CD14-positive monocyte (primary cell): ENCODE measurements around the gene EEF1AKMT1. TPM values are rescaled to one million over a fixed set of nuclear protein-coding genes. Genes with fewer than 3 reads are reported as not detected.
"Not testable (repeated sequence)": the region's sequence is repeated elsewhere in the genome, so short reads cannot be mapped to it uniquely, and the experiment has no call there.

Experiments used
- DNase-seq, 3 donors: peaks; one replicate each; pipeline ENCODE4 v3.0.0-alpha.2; 2011 to 2022
- H2AFZ ChIP-seq: 2 replicates; pipeline ENCODE4 v1.6.0; 2012; ENCODE audit warnings: mild to moderate bottlenecking, low read depth, low read length, inconsistent platforms; ENCODE audit not compliant: insufficient read depth, poor library complexity, severe bottlenecking
- H3K27ac ChIP-seq, 2 donors: 1 replicate in 1 of 2; 2 replicates in 1 of 2; pipeline ENCODE4 v1.5.1; 2012 to 2013; ENCODE audit warnings: low read length in 2 of 2, control low read depth in 1 of 2, inconsistent platforms in 1 of 2, low read depth in 1 of 2, mild to moderate bottlenecking in 1 of 2
- H3K27me3 ChIP-seq, 2 donors: one replicate each; pipeline versions ENCODE4 v1.6.0 to v1.6.1; 2011 to 2013; ENCODE audit warnings: low read length in 2 of 2; ENCODE audit not compliant: control insufficient read depth in 2 of 2, insufficient read depth in 2 of 2
- H3K36me3 ChIP-seq, 2 donors: replicated peaks in 1 of 2; 1 replicate in 1 of 2; 2 replicates in 1 of 2; pipeline versions ENCODE4 v1.5.1 to v1.6.1; 2012 to 2013; ENCODE audit warnings: low read length in 2 of 2, control low read depth in 1 of 2, inconsistent platforms in 1 of 2, mild to moderate bottlenecking in 1 of 2; ENCODE audit not compliant: insufficient read depth in 2 of 2, control insufficient read depth in 1 of 2
- H3K4me1 ChIP-seq, 2 donors: 1 replicate in 1 of 2; 2 replicates in 1 of 2; pipeline versions ENCODE4 v1.5.1 to v1.6.1; 2012 to 2013; ENCODE audit warnings: low read length in 2 of 2, control low read depth in 1 of 2, inconsistent platforms in 1 of 2, mild to moderate bottlenecking in 1 of 2, moderate library complexity in 1 of 2; ENCODE audit not compliant: insufficient read depth in 2 of 2, control insufficient read depth in 1 of 2
- H3K4me2 ChIP-seq: replicated peaks from 2 replicates; pipeline ENCODE3; 2012; ENCODE audit warnings: low read length, moderate library complexity, mild to moderate bottlenecking; ENCODE audit not compliant: poor library complexity, severe bottlenecking; ENCODE audit errors: extremely low read depth
- H3K4me3 ChIP-seq, 3 experiments: fragments of 200-600 bp in 1 of 3; sonication (generic) in 1 of 3; replicated peaks in 1 of 3; 1 replicate in 2 of 3; 2 replicates in 1 of 3; pipeline ENCODE4 v1.5.1; 2011 to 2013; ENCODE audit warnings: low read length in 3 of 3, mild to moderate bottlenecking in 3 of 3, control low read depth in 2 of 3, low read depth in 2 of 3, inconsistent platforms in 1 of 3, moderate library complexity in 1 of 3
- H3K79me2 ChIP-seq: 2 replicates; pipeline ENCODE4 v1.6.0; 2012; ENCODE audit warnings: mild to moderate bottlenecking, control low read depth, inconsistent platforms, low read length, moderate library complexity; ENCODE audit not compliant: insufficient read depth
- H3K9ac ChIP-seq: 2 replicates; pipeline ENCODE4 v1.6.0; 2017; ENCODE audit warnings: low read length, mild to moderate bottlenecking; ENCODE audit not compliant: insufficient read depth, poor library complexity, severe bottlenecking
- H3K9me3 ChIP-seq, 2 donors: replicated peaks in 1 of 2; 1 replicate in 1 of 2; 2 replicates in 1 of 2; pipeline versions ENCODE4 v1.5.1 to v1.6.1; 2012 to 2013; ENCODE audit warnings: low read length in 2 of 2, control low read depth in 1 of 2; ENCODE audit not compliant: control insufficient read depth in 1 of 2, insufficient read depth in 1 of 2
- H4K20me1 ChIP-seq: 2 replicates; pipeline ENCODE4 v1.6.0; 2012; ENCODE audit warnings: mild to moderate bottlenecking, low read length, control low read depth, moderate library complexity; ENCODE audit not compliant: insufficient read depth
- H3K27ac Mint-ChIP-seq, 7 donors: one replicate each; pipeline ENCODE4 v1.8.0; 2020; ENCODE audit warnings: mild to moderate bottlenecking in 7 of 7, mixed read lengths in 7 of 7, moderate library complexity in 6 of 7, inconsistent platforms in 2 of 7
- H3K27me3 Mint-ChIP-seq, 3 donors: one replicate each; pipeline ENCODE4 v1.8.0; 2021 to 2022; ENCODE audit warnings: low read depth in 3 of 3, mild to moderate bottlenecking in 3 of 3, mixed read lengths in 3 of 3, moderate library complexity in 3 of 3, inconsistent platforms in 1 of 3
- H3K36me3 Mint-ChIP-seq, 2 donors: one replicate each; pipeline ENCODE4 v1.8.0; 2020; ENCODE audit warnings: mixed read lengths in 2 of 2, inconsistent platforms in 1 of 2, mild to moderate bottlenecking in 1 of 2
- H3K4me1 Mint-ChIP-seq: one replicate; pipeline ENCODE4 v1.8.0; 2020; ENCODE audit warnings: mild to moderate bottlenecking, mixed read lengths
- H3K4me3 Mint-ChIP-seq, 2 donors: one replicate each; pipeline ENCODE4 v1.8.0; 2020; ENCODE audit warnings: mild to moderate bottlenecking in 2 of 2, mixed read lengths in 2 of 2, moderate library complexity in 1 of 2
- H3K9me3 Mint-ChIP-seq, 7 donors: one replicate each; pipeline ENCODE4 v1.8.0; 2020 to 2022; ENCODE audit warnings: mixed read lengths in 7 of 7, mild to moderate bottlenecking in 6 of 7, moderate library complexity in 6 of 7, inconsistent platforms in 2 of 7
- CTCF ChIP-seq: fragments of 200-600 bp; IDR thresholded peaks from one replicate; pipeline ENCODE4 v1.8.0; 2022; ENCODE audit warnings: antibody characterized with exemption, mild to moderate bottlenecking
- WGBS: methylation state at CpG from one replicate; pipeline ENCODE4 v1.1.5; 2013; ENCODE audit warnings: missing lambda C conversion rate; ENCODE audit not compliant: insufficient coverage; 5-methylcytosine and 5-hydroxymethylcytosine counted together
- intact Hi-C, 2 donors: fragments of 100-400 bp; cut with micrococcal nuclease; formaldehyde crosslinking; loops; one replicate each; pipeline versions ENCODE4 v1.15.0 to v1.15.1; 2023
- polyA plus RNA-seq, 3 donors: library from polyadenylated mRNA; depleted of rRNA in 1 of 3; unstranded in 2 of 3; stranded (reverse) in 1 of 3; fragments of 300-500 nt in 2 of 3; fragments of >200 nt in 1 of 3; fragmentation: Illumina TruSeq in 2 of 3; gene quantifications; 1 replicate in 2 of 3; 2 replicates in 1 of 3; pipeline ENCODE4 v1.2.3, GENCODE V29; 2012 to 2021

The EEF1AKMT1 gene
- polyA plus RNA-seq, 3 donors: 1.7 to 4.2 (median 4.2) TPM

DNA sequence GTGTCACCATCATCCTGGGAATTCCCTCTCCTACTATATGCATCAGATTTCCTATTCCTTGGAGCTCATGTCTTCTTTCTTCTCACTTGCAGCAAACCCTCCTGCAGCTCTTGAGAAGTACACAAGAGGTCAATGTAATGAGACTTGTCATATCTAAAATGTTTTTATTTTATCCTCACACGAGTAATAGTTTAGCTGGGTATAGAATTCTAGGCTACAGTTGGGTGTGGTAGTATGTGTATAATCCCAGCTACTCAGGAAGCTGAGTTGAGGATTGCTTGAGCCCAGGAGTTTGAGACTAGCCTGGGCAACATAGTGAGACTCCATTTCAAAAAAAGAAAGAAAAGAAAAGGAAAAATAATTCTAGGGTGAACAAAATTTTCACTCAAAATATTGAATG lies 24.4 kb downstream of the EEF1AKMT1 start:
- no peaks in the 10 kb centered on the region for H3K4me1 Mint-ChIP-seq
- peaks cover 5 to 11% of the 10 kb centered on the region in 2 donors for H3K36me3 Mint-ChIP-seq
- whole genome bisulfite sequencing: no CpG with 5 or more reads among the region's 1 CpG
- Histone ChIP-seq H4K20me1 (no peaks in the 10 kb centered on the region), H3K4me1 (no peaks in the 10 kb centered on the region), H2AFZ (no peak overlapping the region), H3K27ac (no peak overlapping the region), H3K27me3 (no peaks in the 10 kb centered on the region), H3K4me3 (no peak overlapping the region), H3K36me3 (peaks cover 0 to 5% of the 10 kb centered on the region in 2 donors), H3K9ac (no peak overlapping the region), H3K4me2 (no peak overlapping the region), H3K79me2 (no peaks in the 10 kb centered on the region), H3K9me3 (peaks cover 16 to 24% of the 10 kb centered on the region in 2 donors)
- intact Hi-C loops: no loop called here
- peaks cover 0 to 1% (median 0%) of the 10 kb centered on the region in 3 donors for H3K27me3 Mint-ChIP-seq
- peak overlapping the region in 1 of 7 donors; percentile 11 for H3K27ac Mint-ChIP-seq
- no peak for TF ChIP-seq CTCF
- peaks cover 32 to 63% (median 51%) of the 10 kb centered on the region in 7 donors for H3K9me3 Mint-ChIP-seq
- no peak for DNase-seq
- no peak overlapping the region for H3K4me3 Mint-ChIP-seq

- H3K4me1 ChIP-seq, H3K4me1 Mint-ChIP-seq, H3K27ac Mint-ChIP-seq, H3K4me2 ChIP-seq, H3K9ac ChIP-seq, H3K27ac ChIP-seq, H3K27me3 ChIP-seq, H3K4me3 Mint-ChIP-seq, DNase-seq, H3K79me2 ChIP-seq, H4K20me1 ChIP-seq, H3K27me3 Mint-ChIP-seq, H3K4me3 ChIP-seq, intact Hi-C loops, H2AFZ ChIP-seq, H3K36me3 Mint-ChIP-seq, H3K36me3 ChIP-seq: not testable (repeated sequence)
- no CpG with 5 or more reads among the region's 4 CpGs for WGBS
- H3K9me3 Mint-ChIP-seq: peaks cover 9 to 54% (median 23%) of the 10 kb centered on the region in 7 donors
- H3K9me3 ChIP-seq: peaks cover 6 to 21% of the 10 kb centered on the region in 2 donors
Measured at GRCh38 chr13:20743830-20744404, 29.8 kb downstream of the EEF1AKMT1 start.
